ENCODE results near the gene LRRC23. TPM values are rescaled to one million over a fixed set of nuclear protein-coding genes. Genes with fewer than 3 reads are reported as not detected.
"Not testable (repeated sequence)": the region's sequence is repeated elsewhere in the genome, so short reads cannot be mapped to it uniquely, and the experiment has no call there.

LRRC23 gene
- total RNA-seq, 1 experiment from 2014 or later, result 5.4 TPM

DNA sequence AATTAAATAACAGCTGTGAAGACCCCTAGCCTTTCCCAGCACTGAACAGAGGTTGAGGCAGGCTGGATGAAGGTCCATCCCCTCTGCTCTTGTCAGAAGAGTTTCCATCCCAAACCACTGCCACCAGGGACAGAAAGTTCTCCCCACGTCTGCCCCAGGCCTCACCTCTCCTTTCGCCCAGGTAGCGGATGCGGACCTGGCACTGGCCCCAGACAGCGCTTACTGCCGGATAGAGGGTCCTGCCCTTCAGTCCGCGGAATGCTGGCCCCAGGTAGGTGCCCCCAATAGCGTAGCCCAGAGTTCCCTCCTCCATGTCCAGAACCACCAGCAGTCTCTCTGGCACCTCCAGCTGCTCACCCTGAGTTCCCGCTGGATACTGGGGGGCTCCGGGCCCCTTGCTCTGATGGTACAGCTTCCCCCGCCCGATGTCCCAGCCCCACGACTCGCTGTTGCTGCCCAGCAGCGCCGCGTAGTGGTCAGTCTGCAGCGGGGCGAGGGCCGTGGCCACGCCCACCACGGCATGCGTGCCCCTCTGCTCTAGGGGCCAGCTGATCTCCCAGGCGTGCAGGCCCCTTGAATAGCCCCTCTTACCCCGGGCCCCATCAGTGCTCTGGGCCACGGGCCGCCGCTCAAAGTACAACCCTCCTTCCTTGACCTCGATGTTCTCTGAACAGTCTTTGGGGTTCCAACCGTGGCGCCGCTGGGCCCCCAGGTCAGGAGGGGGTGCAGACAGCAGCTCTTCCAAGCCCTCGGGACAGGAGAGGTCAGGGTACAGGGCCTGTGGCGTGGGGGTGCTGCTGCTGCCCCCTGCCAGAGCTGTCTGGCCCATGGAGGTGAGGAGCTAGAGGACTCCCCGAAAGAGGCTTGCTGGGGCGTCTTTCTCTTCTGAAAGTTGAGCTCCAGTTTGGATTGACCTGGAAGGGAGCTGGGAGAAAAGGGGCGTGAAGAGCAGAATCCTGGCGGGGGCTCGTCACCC, 32.3 kb upstream of the LRRC23 start:
- DNase-seq (ENCODE audit: low read depth), result peak; percentile 63

DNA sequence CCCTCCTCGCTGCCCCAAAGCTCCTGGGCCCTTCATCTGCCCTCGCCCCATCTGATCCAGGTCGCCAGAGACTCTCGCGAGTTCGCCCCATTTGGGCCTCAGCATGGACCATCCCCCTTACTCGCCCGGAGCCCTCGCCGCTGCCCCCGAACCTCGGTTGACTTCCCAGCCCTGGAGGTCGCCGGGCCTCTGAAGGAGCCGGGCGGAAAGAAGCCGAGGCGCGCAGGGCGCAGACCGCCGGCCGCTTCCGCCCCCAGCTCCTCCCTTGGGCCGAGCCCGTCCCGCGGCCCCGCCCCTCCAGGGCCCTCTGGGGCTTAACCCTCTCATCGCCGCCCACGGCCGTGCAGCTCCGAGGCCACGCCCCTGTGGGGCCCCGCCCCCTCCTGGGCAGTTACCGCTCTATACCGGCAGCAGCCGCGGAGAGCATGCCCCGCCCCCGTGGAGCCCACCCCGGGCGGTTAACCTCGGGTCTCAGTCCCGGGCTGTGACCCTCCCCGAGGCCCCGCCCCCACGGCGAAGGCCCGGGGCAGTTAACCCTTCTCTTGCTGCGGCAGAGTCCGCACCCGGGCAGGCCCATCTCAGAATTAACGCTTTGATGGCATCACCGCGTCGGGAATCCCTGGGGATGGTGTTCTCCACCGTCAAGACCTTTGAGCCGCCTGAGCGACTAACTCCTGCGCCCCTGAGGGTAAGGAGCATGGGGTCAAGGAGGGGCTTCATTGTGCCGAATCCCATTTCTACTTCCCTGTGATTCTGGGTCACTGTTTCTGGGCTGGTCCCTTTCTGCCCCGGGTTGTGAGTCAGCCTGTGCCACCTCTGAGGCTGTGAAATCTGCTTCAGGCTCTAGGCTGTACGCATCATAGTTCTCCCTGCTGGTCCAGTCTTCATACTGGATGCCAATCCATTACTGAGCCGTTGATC, 31.3 kb upstream of the LRRC23 start, which contains the start of gene SPSB2:
TSS of gene SPSB2 (minus strand) at position 210 of the 921 bp plus-strand sequence. CDS start 402 bp downstream, outside the sequence.
- DNase-seq (ENCODE audit: low read depth), result peak; percentile 90

DNA sequence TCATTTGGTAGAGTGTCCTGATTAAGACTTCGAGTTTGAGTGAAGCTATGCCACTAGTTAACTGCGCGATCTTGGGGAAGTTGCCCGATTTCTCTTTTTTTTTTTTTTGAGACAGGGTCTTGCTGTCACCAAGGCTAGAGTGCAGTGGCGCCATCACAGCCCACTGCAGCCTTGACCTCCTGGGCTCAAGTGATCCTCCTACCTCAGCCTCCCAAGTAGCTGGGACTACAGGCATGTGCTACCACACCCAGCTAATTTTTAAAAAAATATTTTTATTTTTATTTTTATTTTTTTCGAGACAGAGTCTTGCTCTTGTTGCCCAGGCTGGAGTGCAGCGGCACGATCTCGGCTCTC, 30.6 kb upstream of the LRRC23 start:
- not testable (repeated sequence) for DNase-seq (ENCODE audit: low read depth)

DNA sequence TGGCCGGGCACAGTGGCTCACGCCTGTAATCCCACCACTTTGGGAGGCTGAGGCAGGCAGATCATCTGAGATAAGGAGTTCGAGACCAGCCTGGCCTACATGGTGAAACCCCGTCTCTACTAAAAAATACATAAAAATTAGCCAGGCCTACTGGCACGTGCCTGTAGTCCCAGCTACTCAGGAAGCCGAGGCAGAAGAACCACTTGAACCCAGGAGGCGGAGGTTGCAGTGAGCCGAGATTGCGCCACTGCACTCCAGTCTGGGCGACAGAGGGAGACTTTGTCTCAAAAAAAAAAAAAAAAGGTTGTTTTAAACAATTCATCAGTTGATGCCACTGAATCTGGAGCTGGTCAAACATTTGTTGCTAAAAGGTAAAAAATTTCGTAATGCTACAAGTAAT, 24.8 kb upstream of the LRRC23 start:
- DNase-seq (ENCODE audit: low read depth), result not testable (repeated sequence)

DNA sequence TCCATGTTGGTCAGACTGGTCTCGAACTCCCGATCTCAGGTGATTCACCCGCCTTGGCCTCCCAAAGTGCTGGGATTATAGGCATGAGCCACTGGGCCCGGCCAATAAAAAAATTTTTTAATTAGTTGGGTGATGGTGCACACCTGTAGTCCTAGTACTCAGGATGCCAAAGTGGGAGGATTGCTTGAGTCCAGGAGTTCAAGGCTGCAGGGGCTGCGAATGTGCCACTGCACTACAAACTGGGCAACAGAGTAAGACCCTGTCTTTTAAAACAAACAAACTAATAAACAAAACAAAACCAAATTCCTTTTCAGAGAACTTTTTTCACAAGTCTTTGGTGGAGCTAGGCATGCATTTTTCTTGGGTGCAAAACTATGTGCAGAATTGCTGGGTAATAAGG, 21.4 kb upstream of the LRRC23 start:
- no peak for DNase-seq (ENCODE audit: low read depth)

DNA sequence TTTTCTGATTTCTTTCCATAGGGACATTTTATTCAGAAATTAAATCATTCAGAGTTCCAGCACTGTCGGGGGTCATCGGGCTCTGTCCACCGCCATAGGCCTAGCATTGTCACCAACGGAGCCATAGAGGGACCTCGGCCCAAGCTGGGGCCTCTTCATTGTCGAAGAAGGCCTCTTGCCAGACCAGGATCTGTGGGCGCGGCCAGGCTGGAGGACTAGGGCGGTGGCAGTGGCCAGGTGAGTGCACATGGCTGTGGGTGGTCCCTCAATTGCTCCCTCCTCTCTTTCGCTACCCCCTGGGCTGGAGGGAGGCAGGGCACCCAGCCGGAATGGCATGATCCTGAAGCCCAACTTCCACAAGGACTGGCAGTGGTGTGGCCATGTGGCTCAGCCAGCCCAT, 20.9 kb upstream of the LRRC23 start:
- DNase-seq (ENCODE audit: low read depth), result no peak

DNA sequence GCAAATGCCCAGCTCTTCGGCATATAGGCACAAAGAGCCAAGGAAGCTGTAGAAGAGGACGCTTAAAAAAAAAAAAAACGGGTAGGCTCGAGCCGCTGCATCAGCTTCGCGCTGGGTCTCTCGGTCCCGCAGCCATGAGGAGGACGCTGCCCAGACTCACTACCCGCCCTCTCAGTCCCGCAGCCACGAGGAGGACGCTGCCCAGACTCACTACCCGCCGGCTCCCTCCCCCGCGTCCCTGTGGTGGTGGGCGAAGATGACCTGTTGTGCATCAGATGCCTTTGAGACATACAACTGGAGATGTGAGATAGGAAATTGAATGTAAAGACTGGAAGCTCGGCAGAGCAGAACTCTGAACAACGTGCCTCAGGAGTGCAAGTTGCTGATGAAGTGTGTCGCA, 20.1 kb upstream of the LRRC23 start:
- DNase-seq (ENCODE audit: low read depth), result no peak

DNA sequence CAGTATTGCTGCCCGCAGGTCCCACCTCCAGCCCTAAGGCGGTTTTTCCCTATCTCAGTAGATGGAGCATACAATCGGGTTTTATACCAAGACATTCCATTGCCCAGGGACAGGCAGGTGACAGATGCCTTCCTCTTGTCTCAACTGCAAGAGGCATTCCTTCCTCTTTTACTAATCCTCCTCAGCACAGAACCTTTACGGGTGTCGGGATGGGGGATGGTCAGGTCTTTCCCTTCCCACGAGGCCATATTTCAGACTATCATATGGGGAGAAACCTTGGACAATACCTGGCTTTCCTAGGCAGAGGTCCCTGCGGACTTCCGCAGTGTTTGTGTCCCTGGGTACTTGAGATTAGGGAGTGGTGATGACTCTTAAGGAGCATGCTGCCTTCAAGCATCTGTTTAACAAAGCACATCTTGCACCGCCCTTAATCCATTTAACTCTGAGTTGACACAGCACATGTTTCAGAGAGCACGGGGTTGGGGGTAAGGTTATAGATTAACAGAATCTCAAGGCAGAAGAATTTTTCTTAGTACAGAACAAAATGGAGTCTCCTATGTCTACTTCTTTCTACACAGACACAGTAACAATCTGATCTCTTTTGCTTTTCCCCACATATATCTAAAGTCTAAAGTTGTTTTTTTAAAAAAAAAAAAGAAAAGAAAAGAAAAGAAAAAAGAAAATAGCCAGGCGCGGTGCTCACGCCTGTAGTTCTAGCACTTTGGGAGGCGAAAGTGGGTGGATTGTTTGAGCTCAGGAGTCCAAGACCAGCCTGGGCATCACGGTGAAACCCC, 18.2 kb upstream of the LRRC23 start:
- not testable (repeated sequence) for DNase-seq (ENCODE audit: low read depth)

DNA sequence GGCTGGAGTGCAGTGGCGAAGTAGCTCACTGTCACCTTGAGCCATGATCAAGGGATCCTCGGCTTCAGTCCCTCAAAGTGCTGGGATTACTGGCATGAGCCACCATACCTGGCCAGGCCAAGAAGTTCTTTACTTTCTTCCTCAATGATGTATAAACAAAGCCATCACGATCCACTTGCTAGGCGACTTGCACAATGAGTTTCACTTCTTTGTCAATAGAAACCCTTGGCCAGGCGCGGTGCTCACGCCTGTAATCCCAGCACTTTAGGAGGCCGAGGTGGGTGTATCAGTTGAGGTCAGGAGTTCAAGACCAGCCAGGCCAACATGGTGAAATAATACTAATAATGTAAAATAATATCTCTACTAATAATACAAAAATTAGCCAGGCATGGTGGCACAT, 17.2 kb upstream of the LRRC23 start:
- DNase-seq (ENCODE audit: low read depth), result no peak

DNA sequence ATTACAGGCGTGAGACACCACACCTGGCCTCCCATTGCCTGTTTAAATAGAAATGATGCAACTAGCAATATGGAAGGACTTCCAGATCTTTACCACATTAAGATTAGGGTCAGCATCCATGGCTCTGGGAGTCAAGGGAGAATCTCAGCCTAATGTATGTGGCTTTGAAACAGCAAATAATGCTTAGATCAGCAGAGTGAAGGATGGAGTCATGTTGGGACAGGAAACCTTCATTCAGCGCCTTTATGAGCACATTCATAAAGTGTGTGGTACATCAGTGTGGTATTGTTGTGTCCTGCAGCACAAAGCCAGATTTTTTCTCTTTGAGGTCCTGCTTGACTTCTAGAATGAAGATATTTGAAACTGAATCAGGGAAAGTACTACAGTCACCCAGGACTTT, 16.3 kb upstream of the LRRC23 start:
- no peak for DNase-seq (ENCODE audit: low read depth)

DNA sequence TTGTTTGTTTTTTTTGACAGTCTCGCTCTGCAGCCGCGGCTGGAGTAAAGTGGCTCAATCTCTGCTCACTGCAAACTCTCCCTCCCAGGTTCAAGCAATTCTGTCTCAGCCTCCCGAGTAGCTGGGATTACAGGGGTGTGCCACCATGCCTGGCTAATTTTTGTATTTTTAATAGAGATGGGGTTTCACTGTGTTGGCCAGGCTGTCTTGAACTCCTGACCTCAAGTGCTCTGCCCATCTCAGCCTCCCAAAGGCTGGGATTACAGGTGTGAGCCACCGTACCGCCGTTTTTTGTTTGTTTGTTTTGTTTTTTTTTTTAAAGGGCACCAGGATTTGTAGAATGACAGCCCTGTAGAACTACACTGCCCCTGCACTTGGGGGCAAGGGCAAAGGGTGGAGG, 15.8 kb upstream of the LRRC23 start:
- DNase-seq (ENCODE audit: low read depth), result not testable (repeated sequence)

DNA sequence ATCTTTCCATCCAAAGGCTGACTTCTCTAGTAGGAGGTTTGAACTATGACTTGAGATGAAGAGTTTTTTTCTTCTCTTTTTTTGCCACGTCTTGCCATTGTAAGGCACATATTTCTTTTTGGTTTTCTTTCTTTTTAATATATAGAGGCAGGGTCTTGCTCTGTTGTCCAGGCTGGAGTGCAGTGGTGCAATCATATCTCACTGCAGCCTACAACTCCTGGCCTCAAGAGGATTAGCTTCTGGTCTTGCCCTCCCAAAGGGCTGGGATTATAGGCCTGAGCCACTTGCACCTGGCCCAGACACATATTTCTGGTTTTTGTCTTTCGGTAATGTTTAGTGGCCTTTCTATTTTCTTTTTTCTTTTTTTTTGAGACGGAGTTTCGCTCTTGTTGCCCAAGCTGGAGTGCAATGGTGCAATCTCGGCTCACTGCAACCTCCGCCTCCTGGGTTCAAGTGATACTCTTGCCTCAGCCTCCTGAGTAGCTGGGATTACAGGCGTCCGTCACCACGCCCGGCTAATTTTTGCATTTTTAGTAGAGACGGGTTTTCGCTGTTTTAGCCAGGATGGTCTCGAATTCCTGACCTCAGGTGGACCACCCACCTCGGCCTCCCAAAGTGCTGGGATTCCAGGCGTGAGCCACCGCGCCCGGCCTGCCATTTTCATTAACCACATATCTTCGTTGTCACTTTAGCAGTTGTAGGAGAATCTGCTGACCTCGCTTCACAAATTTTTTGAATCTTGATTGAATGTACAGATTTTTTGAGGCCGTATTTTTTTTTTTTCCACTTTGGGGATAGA, 14.6 kb upstream of the LRRC23 start:
- DNase-seq (ENCODE audit: low read depth), result not testable (repeated sequence)

DNA sequence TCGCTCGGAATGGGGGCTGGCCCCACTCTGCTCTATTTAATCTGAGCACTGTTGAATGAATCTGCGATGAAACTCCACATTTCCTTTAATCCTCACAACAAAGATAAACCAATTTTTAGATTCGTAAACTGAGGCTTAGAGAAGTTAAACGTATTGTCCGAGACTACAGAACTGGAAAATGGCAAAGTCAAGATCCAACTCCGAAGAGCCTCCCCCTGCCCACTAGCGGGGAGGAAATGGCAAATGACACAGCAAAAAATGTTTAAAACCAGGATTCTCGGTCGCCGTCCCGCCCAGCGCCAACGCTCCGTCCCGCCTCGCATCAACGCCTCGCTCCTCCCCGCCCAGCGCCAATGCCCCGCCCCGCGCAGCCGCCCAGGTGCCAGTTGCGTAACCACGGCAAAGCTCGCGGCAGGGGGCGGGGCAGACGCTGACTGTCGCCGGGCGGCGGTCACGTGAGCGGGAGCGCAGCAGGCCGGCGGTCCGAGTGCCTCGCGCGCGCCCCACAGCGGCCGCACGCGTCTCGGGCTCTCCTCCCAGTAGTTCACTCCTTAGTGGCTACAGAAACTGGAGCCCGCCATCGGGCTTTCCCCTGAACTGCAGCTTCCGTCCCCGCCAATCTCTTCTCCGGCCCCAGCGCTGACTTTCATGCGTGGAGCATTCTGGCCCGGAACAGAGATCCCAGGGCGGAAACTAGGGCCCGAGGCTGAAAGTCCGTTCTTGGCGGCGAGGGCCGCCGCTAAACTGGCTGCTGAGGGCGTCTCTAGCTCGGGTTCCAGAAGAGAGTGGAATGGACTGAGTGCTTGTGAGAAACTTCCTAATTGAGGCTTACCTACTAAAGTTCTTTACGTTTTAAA, 13.6 kb upstream of the LRRC23 start:
- DNase-seq (ENCODE audit: low read depth), result peak; percentile 91

DNA sequence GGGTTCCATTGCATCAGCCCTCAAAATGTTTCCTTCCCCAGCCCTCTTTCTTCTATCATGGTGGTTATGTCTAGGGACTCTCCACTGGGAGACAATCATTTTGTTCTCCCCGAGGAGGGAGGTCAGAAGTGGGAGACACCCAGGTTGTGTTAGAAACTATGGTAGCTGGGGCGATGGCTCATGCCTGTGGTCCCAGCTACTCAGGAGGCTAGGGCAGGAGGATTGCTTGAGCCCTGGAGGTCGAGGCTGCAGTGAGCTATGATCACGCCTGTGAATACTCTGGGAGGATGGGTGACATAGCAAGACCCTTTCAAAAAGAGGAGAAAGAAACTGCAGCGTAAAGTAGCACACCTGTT, 13.0 kb upstream of the LRRC23 start:
- DNase-seq (ENCODE audit: low read depth), result no peak

DNA sequence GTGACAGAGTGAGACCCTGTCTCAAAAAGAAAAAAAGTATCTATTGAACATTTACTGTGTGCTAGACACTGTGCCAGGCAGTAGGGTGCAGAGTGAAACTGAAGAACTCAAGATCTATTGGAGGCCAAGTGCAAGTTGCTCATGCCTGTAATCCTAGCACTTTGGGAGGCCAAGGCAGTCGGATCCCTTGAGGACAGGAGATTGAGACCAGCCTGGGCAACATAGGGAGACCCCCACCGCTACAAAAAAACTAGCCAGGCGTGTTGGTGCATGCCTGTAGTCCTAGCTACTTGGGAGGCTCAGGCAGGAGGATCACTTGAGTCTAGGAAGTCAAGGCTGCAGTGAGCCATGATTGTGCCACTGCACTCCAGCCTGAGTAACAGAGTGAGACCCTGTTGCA, 11.9 kb upstream of the LRRC23 start:
- not testable (repeated sequence) for DNase-seq (ENCODE audit: low read depth)

DNA sequence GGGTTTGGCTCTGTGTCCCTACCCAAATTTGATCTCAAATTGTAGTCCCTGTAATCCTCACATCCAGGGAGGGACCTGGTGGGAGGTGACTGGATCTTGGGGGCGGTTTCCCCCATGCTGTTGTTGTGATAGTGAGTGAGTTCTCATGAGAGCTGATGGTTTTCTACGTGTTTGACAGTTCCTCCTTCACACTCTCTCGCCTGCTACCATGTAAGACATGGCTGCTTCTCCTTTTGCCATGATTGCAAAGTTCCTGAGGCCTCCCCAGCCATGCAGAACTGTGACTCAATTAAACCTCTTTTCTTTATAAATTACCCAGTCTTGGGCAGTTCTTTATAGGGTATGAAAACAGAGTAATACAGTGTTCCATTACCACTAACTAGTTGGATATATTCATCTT, 10.3 kb upstream of the LRRC23 start:
- no peak for DNase-seq (ENCODE audit: low read depth)

DNA sequence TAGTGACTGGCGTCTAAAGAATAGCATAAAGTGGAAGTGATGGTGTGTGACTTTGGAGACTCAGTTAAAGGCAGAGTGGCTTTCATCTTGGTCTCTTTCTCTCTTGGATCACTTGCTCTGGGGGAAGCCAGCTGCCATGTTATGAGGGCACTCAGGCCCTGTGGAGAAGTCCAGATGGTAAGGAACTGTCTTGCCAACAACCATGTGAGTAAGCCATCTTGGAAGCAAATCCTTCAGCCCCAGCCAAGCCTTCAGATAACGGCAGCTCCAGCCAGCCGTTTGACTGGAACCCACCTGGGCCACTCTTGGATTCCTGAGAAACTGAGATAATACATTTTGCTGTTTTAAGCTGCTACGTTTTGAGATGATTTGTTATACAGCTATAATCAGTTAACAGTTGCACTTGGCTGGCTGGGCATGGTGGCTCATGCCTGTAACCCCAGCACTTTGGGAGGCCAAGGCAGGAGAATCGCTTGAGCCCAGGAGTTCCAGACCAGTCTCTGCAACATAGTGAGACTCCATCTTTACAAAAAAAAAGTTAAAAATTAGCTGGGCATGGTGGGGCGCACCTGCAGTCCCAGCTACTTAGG, 7.7 kb upstream of the LRRC23 start:
- DNase-seq (ENCODE audit: low read depth), result no peak

DNA sequence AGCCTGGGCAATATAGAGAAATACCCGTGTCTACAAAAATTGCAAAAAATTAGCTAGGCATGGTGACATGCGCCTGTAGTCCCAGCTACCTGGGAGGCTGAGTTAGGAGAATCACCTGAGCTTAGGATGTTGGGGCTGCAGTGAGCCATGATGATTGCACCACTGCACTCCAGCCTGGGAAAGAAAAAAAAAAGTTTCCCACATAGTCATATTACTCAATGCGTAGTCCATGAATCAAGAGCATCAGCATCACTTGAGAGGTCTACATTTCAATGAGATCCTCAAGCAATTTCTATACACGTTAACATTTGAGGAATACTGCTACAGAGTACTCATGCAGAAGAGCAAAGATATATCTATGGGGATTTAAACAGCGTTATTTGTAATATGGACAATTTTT, 5.2 kb upstream of the LRRC23 start:
- no peak for DNase-seq (ENCODE audit: low read depth)

DNA sequence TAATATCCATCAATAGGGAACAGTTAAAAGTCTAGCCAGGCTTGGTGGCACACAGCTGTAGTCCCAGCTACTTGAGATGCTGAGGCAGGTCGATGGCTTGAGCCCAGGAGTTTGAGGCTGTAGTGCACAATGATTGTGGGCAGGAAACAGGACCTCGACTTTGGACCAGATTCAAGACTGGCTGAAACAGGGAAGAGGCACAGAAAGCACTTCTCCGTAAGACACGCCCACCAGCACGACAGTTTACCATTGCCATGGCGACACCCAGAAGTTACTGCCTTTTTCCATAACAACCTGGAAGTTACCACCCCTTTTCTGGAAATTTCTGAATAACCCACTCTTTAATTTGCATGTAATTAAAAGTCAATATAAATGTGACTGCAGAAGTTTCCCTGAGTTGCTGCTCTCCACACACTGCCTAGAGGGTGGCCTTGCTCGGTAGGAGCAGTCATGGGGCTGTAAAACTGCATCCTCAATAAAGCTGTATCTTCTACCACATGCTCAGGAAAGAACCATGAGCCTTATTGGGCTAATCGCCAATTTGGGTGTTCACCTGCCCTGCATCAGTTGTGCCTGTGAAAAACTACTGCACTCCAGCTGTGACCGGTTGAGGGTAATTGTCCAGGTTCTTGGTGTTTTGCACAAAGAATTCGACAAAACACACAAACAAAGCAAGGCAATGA, 4.6 kb upstream of the LRRC23 start:
- peak; percentile 48 for DNase-seq (ENCODE audit: low read depth)
